Measurements from ENCODE around the gene RNASE8.

DNA sequence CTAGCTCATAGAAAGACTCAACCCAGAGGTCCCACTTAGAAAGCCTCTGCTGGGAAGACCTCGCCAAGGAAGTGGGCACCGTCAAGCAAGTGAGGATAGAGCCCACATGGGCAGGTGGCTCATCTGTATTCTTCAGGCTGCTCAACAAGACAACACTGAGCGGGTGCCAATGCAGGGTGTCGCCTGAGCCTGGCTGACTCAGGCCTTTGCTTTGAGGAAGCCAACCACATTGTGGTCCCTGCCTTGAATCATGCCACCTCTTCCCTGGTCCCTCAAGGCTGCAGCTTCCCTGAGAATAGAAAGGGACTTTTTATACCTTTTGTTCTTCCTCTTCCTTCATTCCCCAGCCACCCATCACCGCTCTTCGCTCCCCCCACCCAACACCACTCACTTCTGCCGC, 20.9 kb upstream of the RNASE8 start:
- TF ChIP-seq, protein P1, sequence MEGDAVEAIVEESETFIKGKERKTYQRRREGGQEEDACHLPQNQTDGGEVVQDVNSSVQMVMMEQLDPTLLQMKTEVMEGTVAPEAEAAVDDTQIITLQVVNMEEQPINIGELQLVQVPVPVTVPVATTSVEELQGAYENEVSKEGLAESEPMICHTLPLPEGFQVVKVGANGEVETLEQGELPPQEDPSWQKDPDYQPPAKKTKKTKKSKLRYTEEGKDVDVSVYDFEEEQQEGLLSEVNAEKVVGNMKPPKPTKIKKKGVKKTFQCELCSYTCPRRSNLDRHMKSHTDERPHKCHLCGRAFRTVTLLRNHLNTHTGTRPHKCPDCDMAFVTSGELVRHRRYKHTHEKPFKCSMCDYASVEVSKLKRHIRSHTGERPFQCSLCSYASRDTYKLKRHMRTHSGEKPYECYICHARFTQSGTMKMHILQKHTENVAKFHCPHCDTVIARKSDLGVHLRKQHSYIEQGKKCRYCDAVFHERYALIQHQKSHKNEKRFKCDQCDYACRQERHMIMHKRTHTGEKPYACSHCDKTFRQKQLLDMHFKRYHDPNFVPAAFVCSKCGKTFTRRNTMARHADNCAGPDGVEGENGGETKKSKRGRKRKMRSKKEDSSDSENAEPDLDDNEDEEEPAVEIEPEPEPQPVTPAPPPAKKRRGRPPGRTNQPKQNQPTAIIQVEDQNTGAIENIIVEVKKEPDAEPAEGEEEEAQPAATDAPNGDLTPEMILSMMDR (IDR thresholded peaks at IDR 0.05), result no peak
- TF ChIP-seq POLR2AphosphoS5 (IDR thresholded peaks at IDR 0.05) (no peak), EP300 (IDR thresholded peaks at IDR 0.05) (no peak), POLR2A (IDR thresholded peaks at IDR 0.05) (no peak)

All from sigmoid colon (tissue), 4 donors.